Cerebellar nuclear complex (tissue), 1 donor: ENCODE results near the gene DHRS2.

Experiments used
- DNase-seq, 2 experiments: peaks; one replicate each; lab custom pipeline; 2025; lab: John Stamatoyannopoulos, UW

DHRS2 gene

DNA sequence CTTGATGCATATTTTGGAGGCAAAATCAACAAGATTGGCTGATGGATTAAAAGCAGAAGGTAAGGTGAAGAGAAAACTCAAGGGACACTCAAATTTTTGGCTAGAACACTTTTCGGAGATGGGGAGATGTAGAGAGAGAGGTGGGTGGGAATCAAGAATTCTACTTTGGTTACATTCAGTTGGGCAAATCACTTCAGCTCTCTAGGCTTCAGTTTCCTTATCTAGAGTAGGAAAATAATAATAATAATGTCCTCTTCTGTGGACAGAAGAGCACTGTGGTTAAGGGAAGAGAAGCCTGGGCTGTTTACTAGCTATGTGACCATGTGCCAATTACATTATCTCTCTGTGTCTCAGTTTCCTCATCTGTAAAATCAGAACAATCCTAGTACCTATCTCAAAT lies 23.4 kb upstream of the DHRS2 start:
- DNase-seq, result no peak

- DNase-seq, result no peak
Measured at GRCh38 chr14:23613242-23614070, 22.7 kb upstream of the DHRS2 start.

- no peak for DNase-seq
Measured at GRCh38 chr14:23614395-23614828, 21.8 kb upstream of the DHRS2 start.

GRCh38 chr14:23615856-23616255 lies 20.3 kb upstream of the DHRS2 start:
- DNase-seq, result no peak

DNA sequence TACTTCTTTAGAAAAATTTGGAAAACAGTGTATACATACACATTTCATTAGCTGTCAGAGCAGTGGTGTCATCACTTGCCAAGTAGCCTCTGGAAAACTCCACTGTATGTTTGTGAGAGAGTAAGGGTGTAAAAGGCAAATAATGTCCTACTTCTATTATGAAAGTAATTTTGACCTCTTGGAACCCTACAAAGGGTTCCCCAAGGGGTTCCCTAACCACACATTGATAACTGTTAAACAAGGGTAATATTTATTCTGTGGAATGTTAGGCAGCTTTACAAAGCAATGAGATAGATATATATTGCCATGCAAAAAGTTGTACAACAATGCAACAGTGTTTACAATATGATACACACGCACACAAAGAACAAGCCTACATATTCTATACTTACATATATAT lies 18.6 kb upstream of the DHRS2 start:
- no peak for DNase-seq

DNA sequence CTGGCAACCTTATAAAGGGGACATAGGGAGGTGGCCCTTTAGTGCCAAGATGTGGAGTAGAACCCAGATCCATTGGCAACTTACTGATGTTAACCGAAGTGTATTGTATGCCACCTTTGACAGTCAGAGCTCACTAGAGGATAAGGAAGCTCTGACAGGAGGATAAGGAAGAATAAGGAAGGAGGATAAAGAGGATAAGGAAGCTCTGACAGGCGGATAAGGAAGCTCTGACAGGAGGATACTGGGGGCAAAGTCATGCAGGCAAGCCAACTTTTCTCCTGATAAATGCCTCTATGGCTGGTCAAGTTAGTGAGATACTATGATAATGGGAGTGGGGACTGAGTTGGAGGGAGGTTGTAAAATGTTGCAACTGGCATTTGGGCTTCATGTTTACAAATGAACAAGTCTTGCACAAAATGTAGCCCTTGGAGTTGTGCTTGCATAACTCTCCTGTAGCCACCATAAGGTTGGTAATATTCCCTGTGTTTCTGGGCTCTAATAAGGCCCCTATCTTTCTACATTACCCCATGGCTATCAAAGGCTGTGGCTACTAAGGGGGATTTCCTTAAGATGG lies 17.7 kb upstream of the DHRS2 start:
- DNase-seq, result no peak

- DNase-seq, result no peak
Measured at GRCh38 chr14:23620177-23620702, 15.9 kb upstream of the DHRS2 start.

GRCh38 chr14:23621204-23621931 lies 14.8 kb upstream of the DHRS2 start:
- no peak for DNase-seq

DNA sequence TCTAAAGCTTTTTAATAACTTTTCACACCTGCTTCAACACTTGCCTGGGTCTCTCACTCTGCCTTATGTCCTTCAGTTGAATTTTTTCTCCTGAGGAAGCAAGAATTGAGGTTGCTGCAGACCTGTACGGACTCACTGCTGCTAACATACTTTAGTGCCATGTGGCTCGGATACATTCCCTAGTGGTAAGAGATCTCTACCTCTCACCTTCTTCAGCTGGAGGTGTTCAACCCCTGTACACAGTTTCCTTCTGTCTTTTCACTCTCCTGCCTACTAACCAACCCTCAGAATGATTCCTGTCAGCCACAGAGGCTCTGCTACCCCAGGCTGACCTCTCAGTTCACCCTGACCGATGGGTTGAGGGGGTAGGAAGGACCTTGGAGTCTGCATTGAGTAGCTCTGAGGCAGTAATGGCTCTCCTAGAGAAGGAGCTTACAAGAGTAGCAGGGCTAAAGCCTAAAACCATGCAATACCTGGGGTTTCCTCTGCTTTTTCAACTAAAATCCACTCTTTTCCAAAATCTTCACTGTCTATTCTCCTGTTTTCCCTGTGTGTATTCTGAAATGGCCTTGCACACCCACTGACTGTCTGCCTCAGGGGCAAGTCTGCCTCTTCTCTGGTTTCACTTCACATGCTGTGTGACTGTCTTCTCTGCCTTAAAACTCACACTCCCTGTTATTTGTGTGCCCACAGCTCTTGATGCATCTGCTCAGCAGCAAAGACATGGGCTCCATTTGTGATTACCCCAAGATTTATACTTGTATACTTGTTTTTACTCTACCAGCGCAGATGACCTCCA lies 14.0 kb upstream of the DHRS2 start:
- DNase-seq, result no peak

DNA sequence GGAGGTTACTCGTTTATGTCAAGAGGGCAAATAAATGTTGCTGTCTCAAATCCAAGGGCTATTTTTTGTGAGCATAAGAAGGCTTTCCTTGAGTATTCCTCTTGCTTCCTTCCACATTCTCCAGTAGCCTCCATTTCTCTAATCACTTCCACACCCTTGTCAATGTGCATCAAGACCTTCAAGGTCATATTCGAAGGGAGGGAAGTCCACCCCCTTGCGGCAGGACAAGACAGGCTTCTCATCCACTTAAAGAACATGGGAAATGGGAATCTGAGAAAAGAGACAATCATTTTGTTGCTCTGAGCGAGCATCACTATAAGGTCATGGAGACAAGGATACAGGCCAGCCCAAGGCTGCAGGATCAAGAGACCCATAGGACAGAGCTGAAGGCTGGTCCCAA lies 13.2 kb upstream of the DHRS2 start:
- DNase-seq, result no peak

DNA sequence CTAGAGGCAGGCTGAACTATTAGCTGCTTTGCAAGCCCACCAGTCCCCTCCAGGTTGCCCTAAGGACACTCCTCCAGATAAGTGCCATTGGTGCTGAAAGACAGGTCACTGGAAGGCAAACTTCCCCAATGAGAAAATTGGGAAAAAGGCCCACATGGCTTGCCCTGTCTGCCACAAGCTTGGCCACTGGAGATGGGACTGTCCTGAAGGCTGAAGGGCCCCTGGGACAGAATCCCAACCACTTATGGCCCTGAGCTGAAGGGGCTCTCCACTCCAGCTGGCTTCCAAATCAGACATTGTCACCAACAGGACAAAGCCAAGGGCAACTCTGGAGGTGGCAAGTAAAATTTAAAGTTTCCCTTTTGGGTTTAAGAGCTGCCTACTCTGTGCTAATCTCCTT lies 12.2 kb upstream of the DHRS2 start:
- DNase-seq, result no peak

GRCh38 chr14:23624830-23625404 lies 11.2 kb upstream of the DHRS2 start:
- no peak for DNase-seq

GRCh38 chr14:23626946-23627345 lies 9.2 kb upstream of the DHRS2 start:
- no peak for DNase-seq

DNA sequence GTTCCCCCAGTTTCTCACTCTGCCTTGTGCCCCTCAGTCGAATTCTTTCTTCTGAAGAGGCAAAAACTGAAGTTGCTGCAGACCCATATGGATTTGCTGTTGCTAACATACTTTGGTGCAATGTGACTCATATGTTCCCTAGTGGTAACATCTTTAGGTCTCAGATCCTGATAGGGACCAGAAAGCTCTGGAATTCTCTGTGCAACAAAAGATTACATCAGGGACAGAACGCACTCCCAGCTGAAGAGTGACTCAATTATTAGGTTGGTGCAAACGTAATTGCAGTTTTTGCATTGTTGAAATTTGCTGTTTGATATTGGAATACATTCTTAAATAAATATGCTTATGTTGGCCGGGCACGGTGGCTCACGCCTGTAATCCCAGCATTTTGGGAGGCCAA lies 8.2 kb upstream of the DHRS2 start:
- no peak for DNase-seq

DNA sequence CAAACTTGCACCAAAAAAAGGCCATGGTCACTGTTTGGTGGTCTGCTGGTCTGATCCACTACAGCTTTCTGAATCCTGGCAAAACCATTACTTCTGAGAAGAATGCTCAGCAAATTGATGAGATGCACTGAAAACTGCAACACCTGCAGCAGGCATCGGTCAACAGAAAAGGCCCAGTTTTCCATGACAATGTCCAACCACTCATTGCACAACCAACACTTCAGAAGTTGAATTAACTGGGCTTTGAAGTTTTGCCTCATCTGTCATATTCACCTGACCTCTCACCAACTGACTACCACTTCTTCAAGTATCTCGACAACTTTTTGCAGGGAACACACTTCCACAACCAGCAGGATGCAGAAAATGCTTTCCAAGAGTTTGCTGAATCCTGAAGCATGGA lies 7.0 kb upstream of the DHRS2 start:
- no peak for DNase-seq

DNA sequence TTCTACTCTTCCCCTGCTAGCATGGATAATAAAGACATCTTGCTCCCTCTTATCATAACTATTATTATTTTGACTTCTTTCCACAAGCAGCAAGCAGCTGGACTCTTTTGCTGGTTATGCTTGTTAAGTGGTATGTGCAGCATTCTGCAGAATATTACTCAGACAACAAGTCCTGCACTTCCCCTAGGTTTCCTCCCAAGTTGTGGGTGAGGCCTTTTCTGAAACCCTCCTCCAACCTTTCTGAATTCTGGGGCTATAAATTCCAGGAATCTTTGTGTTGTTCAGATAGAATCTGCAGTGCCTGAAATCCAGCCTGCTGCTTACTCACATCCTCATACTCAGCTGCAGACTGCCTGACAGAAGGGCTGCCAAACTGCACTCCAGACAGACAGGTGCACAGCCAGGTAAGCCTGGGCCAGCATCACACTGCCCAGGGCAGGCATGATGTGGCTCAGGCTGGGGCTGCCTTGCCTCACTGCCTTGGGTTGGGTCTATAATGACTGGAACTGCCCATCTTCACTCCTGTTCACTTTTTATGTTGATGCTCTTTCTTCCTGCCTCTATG lies 6.2 kb upstream of the DHRS2 start:
- DNase-seq, result no peak

DNA sequence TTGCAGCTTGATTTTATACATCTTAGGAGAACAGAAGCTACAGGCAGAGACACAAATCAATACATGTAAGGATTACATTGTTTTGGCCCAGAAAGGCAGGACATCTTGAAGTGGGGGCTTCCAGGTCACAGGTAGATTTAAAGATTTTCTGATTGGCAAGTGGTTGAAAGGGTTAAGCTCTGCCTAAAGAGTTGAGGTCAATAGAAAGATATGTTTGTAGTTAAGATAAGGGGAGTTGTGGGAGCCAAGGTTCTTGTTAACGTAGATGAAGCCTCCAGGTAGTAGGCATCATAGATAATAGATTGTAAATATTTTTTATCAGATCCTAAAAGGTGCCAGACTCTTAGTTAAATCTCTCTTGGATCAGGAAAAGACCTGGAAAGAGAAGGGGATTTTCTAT lies 5.5 kb upstream of the DHRS2 start:
- DNase-seq, result no peak

DNA sequence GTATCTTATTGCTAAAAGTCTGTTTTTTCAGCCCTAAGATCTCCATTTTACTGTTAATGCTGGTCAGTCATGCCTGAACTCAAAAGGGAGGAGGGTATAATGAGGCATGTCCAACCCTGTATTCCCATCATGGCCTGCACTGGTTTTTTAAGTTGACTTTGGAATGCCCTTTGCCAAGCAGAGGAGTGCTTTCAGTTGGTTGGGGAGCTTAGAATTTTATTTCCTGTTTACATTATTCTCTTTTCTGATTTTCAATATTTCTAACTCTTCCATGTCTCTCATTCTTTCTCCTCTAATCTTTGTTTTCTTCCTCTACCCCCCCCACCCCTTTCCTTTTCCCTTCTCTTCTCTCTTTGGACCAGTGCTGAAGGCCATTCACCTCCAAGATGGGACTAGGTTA lies 4.9 kb upstream of the DHRS2 start:
- no peak for DNase-seq

GRCh38 chr14:23631702-23632460 lies 4.3 kb upstream of the DHRS2 start:
- DNase-seq, result peak; percentile 32 to 62

DNA sequence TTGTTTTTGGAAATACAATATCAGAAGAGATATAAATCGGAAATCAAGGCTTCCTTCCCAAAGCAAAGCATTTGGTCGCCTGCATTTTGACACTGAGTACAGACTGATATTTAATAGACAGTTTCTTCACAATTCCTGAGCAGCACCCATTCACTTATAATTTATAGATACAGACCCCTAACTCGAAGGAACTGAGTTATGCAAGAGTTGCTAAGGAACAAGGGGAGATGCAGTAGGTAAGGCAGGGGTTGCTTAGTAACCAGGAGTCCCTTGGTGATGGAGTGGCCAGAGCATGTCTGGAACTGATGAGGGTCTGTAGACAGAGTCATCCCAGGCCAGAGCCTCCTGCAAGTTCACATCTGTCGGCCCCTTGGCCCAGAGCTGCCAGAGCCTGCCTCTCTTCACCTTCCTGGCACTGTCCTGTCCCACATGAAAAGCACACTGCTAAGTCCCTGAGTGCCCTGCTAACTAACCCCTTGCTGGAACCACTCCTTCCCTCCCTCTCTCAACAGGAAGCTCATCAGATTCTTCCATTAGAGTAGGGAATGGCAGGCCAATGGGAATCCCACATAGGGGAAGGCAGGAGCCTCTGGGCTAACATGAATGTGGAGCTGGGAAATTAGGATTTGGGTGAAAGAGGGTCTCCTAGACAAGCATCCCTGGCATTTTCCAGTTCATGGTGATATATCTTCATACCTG lies 3.6 kb upstream of the DHRS2 start:
- no peak for DNase-seq
